Peyer's patch (tissue), 4 donors: ENCODE results near the gene TEX101.

ENCODE experiments used
- CTCF ChIP-seq, 6 experiments: fragments of 450-650 bp in 4 of 6; fragments of 200-600 bp in 2 of 6; sonication (generic) in 1 of 6; IDR thresholded peaks; one replicate each; pipeline ENCODE4 v1.5.1; 2017 to 2019; ENCODE audit warnings: antibody characterized with exemption in 6 of 6, mild to moderate bottlenecking in 3 of 6, moderate library complexity in 1 of 6
- POLR2A ChIP-seq, 2 donors: fragments of 450-650 bp; IDR thresholded peaks; one replicate each; pipeline ENCODE4 v1.5.1; 2017; ENCODE audit warnings: antibody characterized with exemption in 2 of 2, mild to moderate bottlenecking in 2 of 2, moderate library complexity in 2 of 2

GRCh38 chr19:43380771-43381386 is 33.8 kb upstream of the TEX101 start:
- TF ChIP-seq CTCF (IDR thresholded peaks at IDR 0.05) (no peak), POLR2A (IDR thresholded peaks at IDR 0.05) (no peak)
